ENCODE data around the gene FBXO15.

The FBXO15 gene

DNA sequence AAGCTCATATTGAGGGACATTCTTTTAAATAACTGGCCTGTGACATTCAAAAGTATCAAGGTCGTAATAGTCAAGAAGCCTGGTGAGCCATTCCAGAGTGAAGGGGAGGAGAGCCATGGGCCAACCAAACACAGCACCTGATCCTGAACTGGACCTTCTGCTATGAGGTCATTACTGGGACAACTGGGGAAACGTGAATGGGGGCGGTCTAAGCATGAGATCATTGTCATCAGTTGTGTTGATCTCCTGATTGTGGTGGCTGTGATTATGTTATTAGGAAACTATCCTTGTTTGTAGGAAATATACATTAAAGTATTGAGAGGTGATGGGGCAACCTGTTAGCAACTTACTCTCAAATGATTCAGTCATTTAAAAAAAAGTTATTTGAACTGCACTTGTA lies 79.3 kb downstream of the FBXO15 start:
- Histone ChIP-seq H3K9ac (ENCODE audit: low read depth, low read length, poor library complexity) (no peak overlapping the region), H4K91ac (ENCODE audit: low read depth, low read length, poor library complexity) (no peak overlapping the region), H3K14ac (ENCODE audit: low read length) (no peak overlapping the region), H3K4me1 (ENCODE audit: control insufficient read depth in 2 of 2, insufficient read depth in 1 of 2, low read depth in 1 of 2, low read length in 2 of 2) (peaks cover 0 to 3% of the 10 kb centered on the region in 2 donors), H2BK120ac (ENCODE audit: low read depth, low read length) (no peak overlapping the region), H3K9me3 (replicated peaks in 1 of 2; ENCODE audit: control insufficient read depth in 2 of 2, insufficient read depth in 1 of 2, low read depth in 1 of 2, low read length in 2 of 2) (no peaks in the 10 kb centered on the region), H2BK5ac (ENCODE audit: low read length) (no peak overlapping the region), H3K36me3 (replicated peaks in 1 of 2; ENCODE audit: control insufficient read depth in 2 of 2, insufficient read depth in 2 of 2, low read length in 2 of 2) (no peaks in the 10 kb centered on the region), H2BK12ac (ENCODE audit: low read length) (no peak overlapping the region), H3K79me1 (ENCODE audit: low read depth, low read length) (no peaks in the 10 kb centered on the region), H2BK15ac (ENCODE audit: low read length) (no peak overlapping the region), H3K4ac (ENCODE audit: low read length) (no peak overlapping the region), H3K4me2 (ENCODE audit: insufficient read depth, low read length, poor library complexity, severe bottlenecking) (no peak overlapping the region), H2AFZ (ENCODE audit: low read length) (no peak overlapping the region), H3K27ac (replicated peaks; ENCODE audit: low read length) (no peak overlapping the region), H3K23ac (ENCODE audit: low read depth, low read length, poor library complexity) (no peak overlapping the region), H3K18ac (ENCODE audit: low read length) (no peak overlapping the region), H2AK5ac (ENCODE audit: low read depth, low read length) (no peak overlapping the region), H3K4me3 (ENCODE audit: low read length in 2 of 2) (no peak overlapping the region), H4K8ac (ENCODE audit: low read depth, low read length) (no peak overlapping the region), H3K27me3 (ENCODE audit: control insufficient read depth in 3 of 3, insufficient read depth in 3 of 3, low read depth in 1 of 3, low read length in 3 of 3) (no peaks in the 10 kb centered on the region)
- WGBS, 2 donors (ENCODE audit: extremely low coverage in 2 of 2, insufficient read length in 2 of 2, insufficient replicate concordance in 1 of 2): no CpG with 5 or more reads among the region's 3 CpGs
- no peak for DNase-seq (ENCODE audit: low spot score)

DNA sequence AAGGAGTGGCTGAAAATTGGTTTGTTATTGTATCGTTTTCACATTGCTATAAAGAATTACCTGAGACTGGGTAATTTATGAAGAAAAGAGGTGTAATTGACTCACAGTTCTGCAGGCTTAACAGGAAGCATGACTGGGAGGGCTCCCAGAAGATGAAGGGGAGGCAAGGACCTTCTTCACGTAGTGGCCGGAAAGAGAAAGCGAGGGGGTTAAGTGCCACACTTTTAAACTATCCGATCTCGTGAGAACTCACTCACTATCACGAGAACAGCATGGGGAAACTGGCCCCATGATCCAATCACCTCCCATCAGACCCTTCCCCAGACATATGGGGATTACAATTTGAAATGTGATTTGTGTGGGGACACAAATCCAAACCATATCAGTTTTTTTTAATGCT lies 81.6 kb downstream of the FBXO15 start:
- Histone ChIP-seq H3K36me3 (replicated peaks in 1 of 2; ENCODE audit: control insufficient read depth in 2 of 2, insufficient read depth in 2 of 2, low read length in 2 of 2) (no peaks in the 10 kb centered on the region), H3K4ac (ENCODE audit: low read length) (no peak overlapping the region), H2BK120ac (ENCODE audit: low read depth, low read length) (no peak overlapping the region), H4K91ac (ENCODE audit: low read depth, low read length, poor library complexity) (no peak overlapping the region), H3K23ac (ENCODE audit: low read depth, low read length, poor library complexity) (no peak overlapping the region), H3K9ac (ENCODE audit: low read depth, low read length, poor library complexity) (no peak overlapping the region), H3K27me3 (ENCODE audit: control insufficient read depth in 3 of 3, insufficient read depth in 3 of 3, low read depth in 1 of 3, low read length in 3 of 3) (no peaks in the 10 kb centered on the region), H2AK5ac (ENCODE audit: low read depth, low read length) (no peak overlapping the region), H2BK12ac (ENCODE audit: low read length) (no peak overlapping the region), H2BK5ac (ENCODE audit: low read length) (no peak overlapping the region), H3K14ac (ENCODE audit: low read length) (no peak overlapping the region), H3K4me3 (ENCODE audit: low read length in 2 of 2) (no peak overlapping the region), H2BK15ac (ENCODE audit: low read length) (no peak overlapping the region), H3K79me1 (ENCODE audit: low read depth, low read length) (no peaks in the 10 kb centered on the region), H3K27ac (replicated peaks; ENCODE audit: low read length) (no peak overlapping the region), H4K8ac (ENCODE audit: low read depth, low read length) (no peak overlapping the region), H3K4me2 (ENCODE audit: insufficient read depth, low read length, poor library complexity, severe bottlenecking) (no peak overlapping the region), H3K4me1 (ENCODE audit: control insufficient read depth in 2 of 2, insufficient read depth in 1 of 2, low read depth in 1 of 2, low read length in 2 of 2) (peaks cover 0 to 3% of the 10 kb centered on the region in 2 donors), H3K18ac (ENCODE audit: low read length) (no peak overlapping the region), H2AFZ (ENCODE audit: low read length) (no peak overlapping the region), H3K9me3 (replicated peaks in 1 of 2; ENCODE audit: control insufficient read depth in 2 of 2, insufficient read depth in 1 of 2, low read depth in 1 of 2, low read length in 2 of 2) (no peaks in the 10 kb centered on the region)
- no peak for DNase-seq (ENCODE audit: low spot score)
- WGBS, 2 donors (ENCODE audit: extremely low coverage in 2 of 2, insufficient read length in 2 of 2, insufficient replicate concordance in 1 of 2): no CpG with 5 or more reads among the region's 7 CpGs

DNA sequence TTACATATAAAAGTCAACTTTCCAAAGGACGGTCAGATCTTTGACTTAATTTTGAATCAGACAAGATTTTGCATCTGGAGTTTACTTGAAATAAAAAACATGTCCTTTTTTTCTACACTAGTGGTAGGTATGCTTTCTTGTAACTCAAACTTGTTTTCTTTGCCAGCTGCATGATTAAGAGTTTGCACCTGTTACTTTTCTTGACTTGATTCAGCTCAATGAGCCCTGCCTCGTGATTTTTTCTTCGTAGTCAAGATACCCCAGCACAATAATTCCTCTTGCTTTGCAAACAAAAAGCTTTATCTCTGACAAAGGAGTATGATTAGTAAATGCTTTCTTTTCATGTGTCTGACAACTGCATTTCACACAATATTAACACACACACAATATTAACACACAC lies 82.3 kb downstream of the FBXO15 start:
- no peak for DNase-seq (ENCODE audit: low spot score)
- H2BK12ac ChIP-seq (ENCODE audit: low read length): no peak overlapping the region
- H3K18ac ChIP-seq (ENCODE audit: low read length): no peak overlapping the region
- no peak overlapping the region for H2BK120ac ChIP-seq (ENCODE audit: low read depth, low read length)
- peaks cover 0 to 3% of the 10 kb centered on the region in 2 donors for H3K4me1 ChIP-seq (ENCODE audit: control insufficient read depth in 2 of 2, insufficient read depth in 1 of 2, low read depth in 1 of 2, low read length in 2 of 2)
- no peaks in the 10 kb centered on the region for H3K79me1 ChIP-seq (ENCODE audit: low read depth, low read length)
- H3K4ac ChIP-seq (ENCODE audit: low read length): no peak overlapping the region
- no peak overlapping the region for H2AFZ ChIP-seq (ENCODE audit: low read length)
- no peaks in the 10 kb centered on the region for H3K36me3 ChIP-seq (replicated peaks in 1 of 2; ENCODE audit: control insufficient read depth in 2 of 2, insufficient read depth in 2 of 2, low read length in 2 of 2)
- no peak overlapping the region for H3K9ac ChIP-seq (ENCODE audit: low read depth, low read length, poor library complexity)
- no peak overlapping the region for H4K91ac ChIP-seq (ENCODE audit: low read depth, low read length, poor library complexity)
- H3K27me3 ChIP-seq (ENCODE audit: control insufficient read depth in 3 of 3, insufficient read depth in 3 of 3, low read depth in 1 of 3, low read length in 3 of 3): no peaks in the 10 kb centered on the region
- no peak overlapping the region for H3K4me3 ChIP-seq (ENCODE audit: low read length in 2 of 2)
- H3K14ac ChIP-seq (ENCODE audit: low read length): no peak overlapping the region
- H3K27ac ChIP-seq (replicated peaks; ENCODE audit: low read length): no peak overlapping the region
- no peak overlapping the region for H3K23ac ChIP-seq (ENCODE audit: low read depth, low read length, poor library complexity)
- WGBS, 2 donors (ENCODE audit: extremely low coverage in 2 of 2, insufficient read length in 2 of 2, insufficient replicate concordance in 1 of 2): no CpG with 5 or more reads among the region's 3 CpGs
- H2AK5ac ChIP-seq (ENCODE audit: low read depth, low read length): no peak overlapping the region
- no peaks in the 10 kb centered on the region for H3K9me3 ChIP-seq (replicated peaks in 1 of 2; ENCODE audit: control insufficient read depth in 2 of 2, insufficient read depth in 1 of 2, low read depth in 1 of 2, low read length in 2 of 2)
- H2BK5ac ChIP-seq (ENCODE audit: low read length): no peak overlapping the region
- no peak overlapping the region for H4K8ac ChIP-seq (ENCODE audit: low read depth, low read length)
- no peak overlapping the region for H3K4me2 ChIP-seq (ENCODE audit: insufficient read depth, low read length, poor library complexity, severe bottlenecking)
- no peak overlapping the region for H2BK15ac ChIP-seq (ENCODE audit: low read length)

DNA sequence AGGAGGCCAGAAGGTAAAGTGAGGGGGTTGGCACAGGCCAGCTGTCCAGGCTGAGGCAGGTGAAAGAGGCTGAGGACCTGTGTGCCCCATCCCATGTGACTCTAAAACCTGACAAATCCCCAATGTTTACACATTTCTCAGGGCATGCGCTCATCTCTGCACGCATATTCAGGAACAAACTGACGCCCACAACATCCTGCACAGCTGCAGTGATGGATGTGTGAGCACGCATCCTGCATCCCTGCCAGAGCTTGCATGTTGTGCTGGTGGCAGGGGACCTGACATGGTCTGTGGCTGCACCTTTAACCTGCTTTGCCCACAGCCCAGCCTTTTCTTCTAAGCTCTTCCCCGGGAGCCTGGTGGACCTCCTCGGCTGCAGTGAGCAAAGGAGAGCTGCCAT lies 83.1 kb downstream of the FBXO15 start:
- no peaks in the 10 kb centered on the region for H3K27me3 ChIP-seq (ENCODE audit: control insufficient read depth in 3 of 3, insufficient read depth in 3 of 3, low read depth in 1 of 3, low read length in 3 of 3)
- no peaks in the 10 kb centered on the region for H3K9me3 ChIP-seq (replicated peaks in 1 of 2; ENCODE audit: control insufficient read depth in 2 of 2, insufficient read depth in 1 of 2, low read depth in 1 of 2, low read length in 2 of 2)
- no peak overlapping the region for H4K91ac ChIP-seq (ENCODE audit: low read depth, low read length, poor library complexity)
- H3K4me2 ChIP-seq (ENCODE audit: insufficient read depth, low read length, poor library complexity, severe bottlenecking): no peak overlapping the region
- no peak overlapping the region for H3K4me3 ChIP-seq (ENCODE audit: low read length in 2 of 2)
- no peak overlapping the region for H3K9ac ChIP-seq (ENCODE audit: low read depth, low read length, poor library complexity)
- no peak overlapping the region for H2BK15ac ChIP-seq (ENCODE audit: low read length)
- H2BK12ac ChIP-seq (ENCODE audit: low read length): no peak overlapping the region
- no peaks in the 10 kb centered on the region for H3K79me1 ChIP-seq (ENCODE audit: low read depth, low read length)
- H2AK5ac ChIP-seq (ENCODE audit: low read depth, low read length): no peak overlapping the region
- no peak overlapping the region for H3K27ac ChIP-seq (replicated peaks; ENCODE audit: low read length)
- no peak for DNase-seq (ENCODE audit: low spot score)
- no peaks in the 10 kb centered on the region for H3K36me3 ChIP-seq (replicated peaks in 1 of 2; ENCODE audit: control insufficient read depth in 2 of 2, insufficient read depth in 2 of 2, low read length in 2 of 2)
- peaks cover 0 to 3% of the 10 kb centered on the region in 2 donors for H3K4me1 ChIP-seq (ENCODE audit: control insufficient read depth in 2 of 2, insufficient read depth in 1 of 2, low read depth in 1 of 2, low read length in 2 of 2)
- H2AFZ ChIP-seq (ENCODE audit: low read length): no peak overlapping the region
- no peak overlapping the region for H3K4ac ChIP-seq (ENCODE audit: low read length)
- H3K23ac ChIP-seq (ENCODE audit: low read depth, low read length, poor library complexity): no peak overlapping the region
- WGBS, 2 donors (ENCODE audit: extremely low coverage in 2 of 2, insufficient read length in 2 of 2, insufficient replicate concordance in 1 of 2): no CpG with 5 or more reads among the region's 6 CpGs
- H2BK120ac ChIP-seq (ENCODE audit: low read depth, low read length): no peak overlapping the region
- no peak overlapping the region for H3K18ac ChIP-seq (ENCODE audit: low read length)
- no peak overlapping the region for H3K14ac ChIP-seq (ENCODE audit: low read length)
- no peak overlapping the region for H2BK5ac ChIP-seq (ENCODE audit: low read length)
- no peak overlapping the region for H4K8ac ChIP-seq (ENCODE audit: low read depth, low read length)

Measured in neuronal stem cell (in vitro differentiated cells).